T47D (cell line): ENCODE measurements around the gene KLHL30.

Source experiments
- DNase-seq, 2 experiments: peaks; one replicate each; pipeline versions ENCODE4 v3.0.0 to v3.0.0-alpha.2; 2011 to 2012; ENCODE audit warnings: low read depth in 1 of 2, low spot score in 1 of 2
- JUND ChIP-seq: IDR thresholded peaks from 2 replicates; pipeline ENCODE4 v1.6.1; 2012; ENCODE audit warnings: low read depth
- in situ Hi-C: cut with HindIII; loops from 2 replicates; pipeline ENCODE4 v1.10.0; 2016; ENCODE audit warnings: low sequenced_read_pairs, low pct_unique_long_range_greater_than_20kb

The KLHL30 gene

DNA sequence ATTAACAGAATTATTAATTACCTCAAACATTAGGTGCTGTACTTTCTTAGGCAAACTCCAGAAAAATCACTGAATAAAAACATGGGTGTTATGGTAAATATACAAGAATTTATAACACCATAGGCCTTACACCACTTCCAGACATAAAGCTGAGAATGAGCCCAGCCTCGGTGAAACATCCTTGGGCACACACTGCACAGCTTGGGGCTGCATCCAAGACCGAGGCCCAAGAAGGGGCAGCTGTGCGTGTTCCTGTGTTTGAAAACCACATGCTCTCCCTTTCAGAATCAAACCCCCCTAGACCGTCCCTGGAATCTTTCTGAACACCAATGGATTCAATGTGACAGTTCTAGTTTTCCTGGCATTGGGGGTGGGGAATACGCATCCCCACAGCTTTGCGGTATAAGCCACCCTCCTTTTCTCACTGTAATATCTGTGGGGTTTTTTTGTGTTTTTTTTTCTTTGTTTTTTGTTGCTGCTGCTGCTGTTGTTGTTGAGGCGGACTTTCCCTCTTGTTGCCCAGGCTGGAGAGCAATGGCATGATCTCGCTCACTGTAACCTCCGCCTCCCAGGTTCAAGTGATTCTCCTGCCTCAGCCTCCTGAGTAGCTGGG is 33.2 kb downstream of the KLHL30 start:
- in situ Hi-C loops: no loop called here
- no peak for TF ChIP-seq JUND
- no peak for DNase-seq

DNA sequence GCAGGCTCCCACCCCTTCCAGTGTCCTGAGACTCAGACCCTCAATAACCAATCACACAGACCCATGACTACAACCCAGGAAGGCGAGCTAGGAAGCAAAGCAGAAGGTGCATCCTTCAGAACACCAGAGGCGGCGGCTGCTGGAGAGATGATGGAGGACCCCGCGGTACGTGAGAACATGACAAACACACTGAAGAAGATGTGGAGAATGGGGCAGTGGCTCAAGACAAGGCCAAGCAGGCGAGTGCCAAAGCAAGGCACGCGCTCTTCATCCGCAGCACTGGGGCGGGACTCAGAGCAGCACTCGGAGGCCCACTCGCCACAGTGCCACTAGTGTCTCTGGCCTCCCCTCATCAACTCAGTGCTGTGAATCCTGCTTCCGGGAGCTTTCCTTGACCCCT is 34.0 kb downstream of the KLHL30 start:
- DNase-seq: no peak
- TF ChIP-seq JUND: no peak
- in situ Hi-C loops: no loop called here

DNA sequence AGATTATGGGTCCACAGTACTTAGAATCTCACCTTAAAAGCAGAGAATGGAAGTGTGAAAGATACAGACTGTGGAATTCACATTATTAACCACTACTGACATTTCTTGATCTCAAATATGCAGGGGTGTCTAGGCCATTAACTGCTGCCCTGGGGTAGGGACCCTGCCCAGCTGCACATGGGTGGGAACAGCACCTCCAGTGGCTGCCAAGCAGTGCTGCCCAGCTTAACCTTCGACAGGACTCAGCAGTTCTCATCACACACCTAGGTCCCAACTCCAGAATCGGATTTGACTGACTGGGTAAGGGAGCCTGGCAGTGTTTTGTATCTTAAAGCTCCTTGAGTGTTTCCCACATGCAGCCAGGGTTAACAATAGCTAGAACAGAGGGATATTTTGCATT is 35.2 kb downstream of the KLHL30 start:
- TF ChIP-seq JUND: no peak
- in situ Hi-C loops: no loop called here
- DNase-seq: no peak

GRCh38 chr2:238174291-238174690 is 35.8 kb downstream of the KLHL30 start:
- DNase-seq: no peak
- in situ Hi-C loops: no loop called here
- TF ChIP-seq JUND: no peak

GRCh38 chr2:238174701-238175100 is 36.2 kb downstream of the KLHL30 start:
- in situ Hi-C loops: no loop called here
- TF ChIP-seq JUND: no peak
- DNase-seq: no peak

GRCh38 chr2:238176613-238177012 is 38.1 kb downstream of the KLHL30 start:
- no peak for DNase-seq
- in situ Hi-C loops: no loop called here
- TF ChIP-seq JUND: no peak

DNA sequence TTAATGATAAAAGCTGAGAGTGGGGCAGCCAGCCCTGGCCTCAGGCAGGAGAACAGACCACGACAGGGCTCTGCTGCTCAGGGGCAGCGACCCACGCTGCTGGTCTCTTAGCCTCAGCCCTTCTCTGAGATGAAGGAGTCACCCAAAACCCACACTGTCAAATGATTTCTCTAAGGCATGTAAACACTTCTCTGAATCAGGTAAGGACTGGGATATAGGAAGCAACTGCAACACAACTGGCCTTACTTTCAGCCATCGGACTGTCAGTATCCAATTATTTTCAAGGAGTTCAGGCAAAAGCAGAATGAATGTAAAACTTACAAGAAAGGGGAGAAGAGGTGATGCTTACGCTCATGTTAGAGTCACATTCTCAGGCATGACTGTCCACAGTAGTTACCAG is 42.1 kb downstream of the KLHL30 start:
- no peak for DNase-seq
- TF ChIP-seq JUND: no peak
- in situ Hi-C loops: no loop called here

- DNase-seq: no peak
- in situ Hi-C loops: no loop called here
- no peak for TF ChIP-seq JUND
These were observed 43.9 kb downstream of the KLHL30 start for GRCh38 chr2:238182362-238182761.

DNA sequence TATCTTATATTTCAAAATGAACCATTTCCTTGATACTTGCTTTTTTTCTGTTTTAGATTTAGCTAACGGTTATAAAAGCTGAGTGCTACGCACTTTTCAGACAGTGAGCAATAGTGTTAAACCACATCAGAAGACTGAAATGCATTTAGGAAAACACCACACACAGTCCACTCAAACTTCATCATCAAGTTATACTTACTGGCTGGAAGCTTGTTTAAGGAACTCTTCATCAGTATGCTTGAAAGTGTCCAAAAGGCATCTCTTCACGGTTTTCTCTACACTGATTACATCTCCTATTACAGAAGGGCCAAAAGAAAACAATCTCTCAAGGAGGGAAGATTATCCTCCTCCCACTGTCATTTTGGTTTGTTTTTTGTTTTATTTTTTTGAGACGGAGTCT is 45.4 kb downstream of the KLHL30 start:
- TF ChIP-seq JUND: no peak
- DNase-seq: no peak
- in situ Hi-C loops: no loop called here

DNA sequence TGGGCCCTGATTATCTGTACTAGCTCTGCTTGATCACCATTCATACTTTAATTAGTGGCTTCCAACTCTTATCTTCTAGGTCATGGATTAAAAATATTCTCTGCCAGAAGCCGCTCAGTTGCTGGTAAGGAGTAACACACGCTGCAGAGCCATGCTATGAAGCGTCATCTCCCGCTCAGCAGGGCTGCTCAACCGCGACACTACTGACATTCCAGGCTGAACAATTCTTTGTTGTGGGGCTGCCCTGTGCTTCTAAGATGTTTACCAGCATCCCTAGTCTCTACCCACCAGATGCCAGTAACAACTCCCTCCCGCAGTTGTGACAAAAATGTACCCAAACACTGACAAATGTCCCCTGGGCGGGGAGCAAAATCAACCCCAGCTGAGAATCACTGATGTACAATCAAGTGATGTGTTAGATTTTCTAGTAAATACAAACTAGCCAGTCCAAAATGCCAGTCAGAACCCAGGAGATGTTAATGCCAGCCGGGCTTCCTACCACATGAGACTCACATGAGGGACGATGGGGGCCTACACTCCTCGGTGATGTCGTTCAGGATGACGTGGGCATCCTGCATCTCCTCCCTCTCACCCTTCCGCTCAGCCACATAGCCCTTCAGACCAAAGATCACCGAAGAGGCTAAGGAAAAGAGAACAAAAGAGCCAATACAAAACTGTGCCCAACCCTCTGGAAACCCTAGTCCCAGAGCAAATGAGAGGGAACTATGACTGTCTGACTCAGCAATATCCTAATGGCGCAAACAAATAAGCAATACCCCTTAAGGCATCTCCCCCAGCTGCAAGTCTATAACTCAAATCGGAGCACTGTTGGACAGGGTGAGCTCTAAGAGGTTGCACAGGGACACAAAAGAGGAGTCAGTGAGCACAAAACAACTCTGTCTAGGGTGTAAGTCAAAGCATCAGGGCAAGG is 49.4 kb downstream of the KLHL30 start:
- no peak for DNase-seq
- TF ChIP-seq JUND: no peak
- in situ Hi-C loops: no loop called here

DNA sequence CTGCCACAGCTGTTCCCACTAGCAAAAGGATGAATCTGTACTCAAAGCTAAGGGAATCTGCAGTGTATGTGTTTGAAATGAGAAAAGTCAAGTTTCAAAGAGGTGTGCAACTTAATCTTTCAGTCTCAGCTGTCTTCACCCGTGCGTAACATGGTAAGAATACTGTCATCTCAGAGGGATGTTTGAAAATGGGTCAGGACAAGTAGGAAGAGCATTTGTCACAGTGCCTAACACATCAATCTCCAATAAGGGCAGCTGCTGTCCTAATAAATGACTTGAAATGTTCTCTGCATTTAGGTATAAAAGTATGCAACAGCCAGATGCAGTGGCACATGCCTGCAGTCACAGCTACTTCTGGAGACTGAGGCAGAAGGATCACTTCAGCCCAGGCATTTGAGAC is 52.0 kb downstream of the KLHL30 start:
- DNase-seq: no peak
- in situ Hi-C loops: no loop called here
- TF ChIP-seq JUND: no peak
